HCT116 (cell line): ENCODE measurements around the gene SMIM28. TPM values are rescaled to one million over a fixed set of nuclear protein-coding genes. Genes with fewer than 3 reads are reported as not detected.

ENCODE experiments used
- ATAC-seq: fragments of 200-7000 bp; cut with Tn5 transposase; 2 replicates; pipeline ENCODE4 v1.9.1; 2020; ENCODE audit warnings: mild to moderate bottlenecking, moderate library complexity
- BruUV-seq: library from RNA; stranded (reverse); fragments of 400-500 nt; replicated peaks from 2 replicates; lab custom pipeline; 2021; lab: Mats Ljungman, UMichigan
- CTCF ChIA-PET: fragments of 300-600 bp; sonication (Branson Sonifier 250); formaldehyde crosslinking; loops from one replicate; lab custom pipeline; 2021; ENCODE audit warnings: antibody characterized with exemption; lab: Charles Lee
- POLR2A ChIA-PET: fragments of 300-600, 350-600 bp; sonication (Branson Sonifier 250); formaldehyde crosslinking; loops from one replicate; lab custom pipeline; 2021; ENCODE audit warnings: antibody characterized with exemption; lab: Charles Lee
- RAD21 ChIA-PET, 2 experiments: fragments of 300-600 bp; sonication (Branson Sonifier 250); formaldehyde crosslinking; loops; one replicate each; lab custom pipeline; 2023; ENCODE audit warnings: low total read pairs in 2 of 2; ENCODE audit not compliant: uncharacterized antibody in 2 of 2, unreplicated experiment in 2 of 2, low non-redundant PET in 1 of 2; lab: Charles Lee
- DNase-seq: peaks from one replicate; pipeline ENCODE4 v3.0.0-alpha.2; 2010; ENCODE audit warnings: low read depth, low spot score
- H2AFZ ChIP-seq: fragments of 200-600 bp; shearing (Covaris generic), sonication (generic); 2 replicates; pipeline ENCODE4 v1.6.1; 2017; ENCODE audit warnings: low read depth, mixed run types, mixed read lengths, antibody characterized with exemption, low read length; ENCODE audit not compliant: poor library complexity, severe bottlenecking
- H3K27ac ChIP-seq: 2 replicates; pipeline ENCODE4 v1.5.1; 2012; ENCODE audit warnings: low read depth, low read length
- H3K27me3 ChIP-seq: fragments of 200-600 bp; sonication (generic); 2 replicates; pipeline ENCODE4 v1.6.1; 2016; ENCODE audit warnings: mixed run types, low read length, mixed read lengths; ENCODE audit not compliant: insufficient read depth
- H3K36me3 ChIP-seq, 2 experiments: fragments of 200-500 bp in 1 of 2; fragments of 200-600 bp in 1 of 2; sonication (Bioruptor generic) in 1 of 2; sonication (generic) in 1 of 2; 2 replicates each; pipeline versions ENCODE4 v1.5.1 to v1.6.1; 2014 to 2016; ENCODE audit warnings: low read length in 2 of 2, inconsistent platforms in 1 of 2, mixed read lengths in 1 of 2, mixed run types in 1 of 2; ENCODE audit not compliant: insufficient read depth in 2 of 2, control insufficient read depth in 1 of 2
- H3K4me1 ChIP-seq, 2 experiments: fragments of 200-600 bp in 1 of 2; sonication (generic) in 1 of 2; 2 replicates each; pipeline versions ENCODE4 v1.5.1 to v1.6.1; 2012 to 2017; ENCODE audit warnings: low read length in 2 of 2, inconsistent platforms in 1 of 2, mild to moderate bottlenecking in 1 of 2, mixed read lengths in 1 of 2, mixed run types in 1 of 2, moderate library complexity in 1 of 2; ENCODE audit not compliant: insufficient read depth in 2 of 2, control insufficient read depth in 1 of 2
- H3K4me2 ChIP-seq: fragments of 200-600 bp; sonication (generic); 2 replicates; pipeline ENCODE4 v1.6.1; 2017; ENCODE audit warnings: mixed run types, low read length, mixed read lengths
- H3K4me3 ChIP-seq, 2 experiments: fragments of 200-600 bp in 1 of 2; sonication (generic) in 1 of 2; replicated peaks in 1 of 2; 2 replicates each; pipeline ENCODE4 v1.5.1; 2011 to 2016; ENCODE audit warnings: low read length in 2 of 2, control low read depth in 1 of 2, low read depth in 1 of 2, mild to moderate bottlenecking in 1 of 2, mixed read lengths in 1 of 2, mixed run types in 1 of 2
- H3K79me2 ChIP-seq: fragments of 200-600 bp; sonication (generic); 2 replicates; pipeline ENCODE4 v1.6.1; 2017; ENCODE audit warnings: mild to moderate bottlenecking, mixed run types, low read length, moderate library complexity, mixed read lengths; ENCODE audit not compliant: insufficient read depth
- H3K9ac ChIP-seq: fragments of 200-600 bp; sonication (generic); 2 replicates; pipeline ENCODE4 v1.6.1; 2016; ENCODE audit warnings: low read length, mixed read lengths
- H3K9me2 ChIP-seq: fragments of 200-600 bp; sonication (generic), shearing (Covaris generic); 2 replicates; pipeline ENCODE4 v1.6.1; 2017; ENCODE audit warnings: mixed run types, mild to moderate bottlenecking, moderate library complexity; ENCODE audit not compliant: insufficient read depth
- H3K9me3 ChIP-seq, 2 experiments: fragments of 200-500 bp in 1 of 2; fragments of 200-600 bp in 1 of 2; sonication (Bioruptor generic) in 1 of 2; sonication (generic) in 1 of 2; 2 replicates each; pipeline ENCODE4 v1.6.1; 2014 to 2017; ENCODE audit warnings: low read length in 2 of 2, mixed read lengths in 2 of 2, inconsistent platforms in 1 of 2, low read depth in 1 of 2, mild to moderate bottlenecking in 1 of 2, mixed run types in 1 of 2, moderate library complexity in 1 of 2; ENCODE audit not compliant: control insufficient read depth in 1 of 2, insufficient read depth in 1 of 2
- H4K20me1 ChIP-seq: fragments of 200-600 bp; sonication (generic), shearing (Covaris generic); 2 replicates; pipeline ENCODE4 v1.6.1; 2017; ENCODE audit warnings: mixed run types, mild to moderate bottlenecking, moderate library complexity; ENCODE audit not compliant: insufficient read depth
- ATF3 ChIP-seq: IDR thresholded peaks from 2 replicates; pipeline ENCODE4 v1.6.1; 2012
- CEBPB ChIP-seq: IDR thresholded peaks from 2 replicates; pipeline ENCODE4 v1.6.1; 2012; ENCODE audit warnings: low read depth
- EGR1 ChIP-seq: IDR thresholded peaks from 2 replicates; pipeline ENCODE4 v1.6.1; 2012; ENCODE audit warnings: low read depth
- ELF1 ChIP-seq: IDR thresholded peaks from 2 replicates; pipeline ENCODE4 v1.6.1; 2012; ENCODE audit warnings: low read depth, borderline replicate concordance
- EZH2 ChIP-seq: fragments of 200-600 bp; sonication (generic); IDR thresholded peaks from 2 replicates; pipeline ENCODE4 v1.6.1; 2017; ENCODE audit warnings: antibody characterized with exemption, mixed run types
- JUND ChIP-seq: IDR thresholded peaks from 2 replicates; pipeline ENCODE4 v1.6.1; 2012
- MAX ChIP-seq: IDR thresholded peaks from 2 replicates; pipeline ENCODE4 v1.6.1; 2012
- POLR2AphosphoS5 ChIP-seq: IDR thresholded peaks from 2 replicates; pipeline ENCODE4 v1.6.1; 2011; ENCODE audit warnings: mild to moderate bottlenecking, low read depth, low read length, moderate library complexity
- RAD21 ChIP-seq: IDR thresholded peaks from 2 replicates; pipeline ENCODE4 v1.6.1; 2012; ENCODE audit warnings: low read depth, mild to moderate bottlenecking
- REST ChIP-seq: IDR thresholded peaks from 2 replicates; pipeline ENCODE4 v1.6.1; 2012; ENCODE audit warnings: low read depth
- SIN3A ChIP-seq: IDR thresholded peaks from 2 replicates; pipeline ENCODE4 v1.6.1; 2012; ENCODE audit warnings: low read depth
- SP1 ChIP-seq: IDR thresholded peaks from 2 replicates; pipeline ENCODE4 v1.6.1; 2012; ENCODE audit warnings: low read depth
- YY1 ChIP-seq: IDR thresholded peaks from 2 replicates; pipeline ENCODE4 v1.6.1; 2011; ENCODE audit warnings: low read length, low read depth, moderate library complexity, mild to moderate bottlenecking; ENCODE audit not compliant: insufficient replicate concordance; ENCODE audit errors: extremely low read depth
- ZBTB33 ChIP-seq: IDR thresholded peaks from 2 replicates; pipeline ENCODE4 v1.6.1; 2011; ENCODE audit warnings: mild to moderate bottlenecking, low read length, moderate library complexity; ENCODE audit not compliant: insufficient replicate concordance; ENCODE audit errors: extremely low read depth
- ZFX ChIP-seq: fragments of 450-650 bp; IDR thresholded peaks from 2 replicates; pipeline ENCODE4 v1.6.1; 2017
- ZNF274 ChIP-seq: fragments of 200-500 bp; sonication (Bioruptor generic); IDR thresholded peaks from 2 replicates; pipeline ENCODE4 v1.6.1; 2014; ENCODE audit warnings: mild to moderate bottlenecking, low read depth, low read length, inconsistent platforms
- intact Hi-C: fragments of 100-400 bp; cut with micrococcal nuclease; formaldehyde crosslinking; loops from 2 replicates; pipeline ENCODE4 v1.10.0; 2022
- total RNA-seq: library from RNA; stranded (reverse); gene quantifications from one replicate; pipeline ENCODE4 v1.2.1, GENCODE V29; 2021; ENCODE audit not compliant: unreplicated experiment

Gene SMIM28
- total RNA-seq, 1 experiment from 2014 or later: not detected

- ATAC-seq (no peak), DNase-seq (no peak)
- no peak overlapping the region for H3K9ac ChIP-seq
- no TSS peak for BruUV-seq
- no peak overlapping the region for H3K4me3 ChIP-seq
- H3K4me2 ChIP-seq: no peak overlapping the region
- intact Hi-C loops: no loop called here
- CTCF ChIA-PET: no interaction called here
- no peaks in the 10 kb centered on the region for H3K9me3 ChIP-seq
- H4K20me1 ChIP-seq: no peaks in the 10 kb centered on the region
- no peak overlapping the region for H2AFZ ChIP-seq
- no peak overlapping the region for H3K27ac ChIP-seq
- H3K4me1 ChIP-seq: peaks cover 0 to 13% of the 10 kb centered on the region in 2 experiments; a peak in 3 of 4 replicates
- H3K36me3 ChIP-seq: no peaks in the 10 kb centered on the region
- H3K27me3 ChIP-seq: no peaks in the 10 kb centered on the region
- POLR2A ChIA-PET: no interaction called here
- TF ChIP-seq SP1 (no peak), ZBTB33 (no peak), REST (no peak), ATF3 (no peak), CEBPB (no peak), JUND (no peak), YY1 (no peak), EGR1 (no peak), RAD21 (no peak), MAX (no peak), ELF1 (no peak), ZNF274 (no peak), EZH2 (no peak), POLR2AphosphoS5 (no peak), SIN3A (no peak), ZFX (no peak)
- no peaks in the 10 kb centered on the region for H3K9me2 ChIP-seq
- no peaks in the 10 kb centered on the region for H3K79me2 ChIP-seq
- RAD21 ChIA-PET: no interaction called here
Measured at GRCh38 chr6:138378463-138378862, 758 bp downstream of the SMIM28 start.
